Measurements from ENCODE around the gene SPON2.

GRCh38 chr4:1193206-1194009 lies 21.0 kb upstream of the SPON2 start:
- TF ChIP-seq CTCF (optimal IDR thresholded peaks at IDR 0.05 in 1 of 3, IDR thresholded peaks at IDR 0.05 in 1 of 3, conservative IDR thresholded peaks at IDR 0.05 in 1 of 3; ENCODE audit: extremely low read depth in 1 of 3, insufficient read depth in 2 of 3, low read length in 3 of 3) (no peak), EZH2 (IDR thresholded peaks at IDR 0.05; ENCODE audit: low read length) (no peak)

All from keratinocyte (primary cell).